Endothelial cell (in vitro differentiated cells): Measurements from ENCODE around the gene USP40. TPM values are rescaled to one million over a fixed set of nuclear protein-coding genes. Genes with fewer than 3 reads are reported as not detected.

Experiments
- DNase-seq: peaks from one replicate; pipeline ENCODE4 v3.0.0; 2021; ENCODE audit warnings: low spot score
- H3K27ac Mint-ChIP-seq: one replicate; pipeline ENCODE4 v1.8.0; 2021; ENCODE audit warnings: mixed read lengths, inconsistent platforms; ENCODE audit not compliant: unreplicated experiment
- H3K27me3 Mint-ChIP-seq: one replicate; pipeline ENCODE4 v1.8.0; 2021; ENCODE audit warnings: mild to moderate bottlenecking, moderate library complexity, mixed read lengths, inconsistent platforms; ENCODE audit not compliant: unreplicated experiment
- H3K36me3 Mint-ChIP-seq: one replicate; pipeline ENCODE4 v1.8.0; 2021; ENCODE audit warnings: mild to moderate bottlenecking, low read depth, mixed read lengths, inconsistent platforms; ENCODE audit not compliant: unreplicated experiment
- H3K4me1 Mint-ChIP-seq: one replicate; pipeline ENCODE4 v1.8.0; 2021; ENCODE audit warnings: mild to moderate bottlenecking, mixed read lengths, inconsistent platforms; ENCODE audit not compliant: unreplicated experiment
- H3K4me3 Mint-ChIP-seq: one replicate; pipeline ENCODE4 v1.8.0; 2021; ENCODE audit warnings: mild to moderate bottlenecking, mixed read lengths, inconsistent platforms; ENCODE audit not compliant: unreplicated experiment
- H3K9me3 Mint-ChIP-seq: one replicate; pipeline ENCODE4 v1.8.0; 2021; ENCODE audit warnings: mixed read lengths, inconsistent platforms; ENCODE audit not compliant: unreplicated experiment
- CTCF ChIP-seq: fragments of 200-600 bp; sonication (generic); IDR thresholded peaks from one replicate; pipeline ENCODE4 v1.5.0; 2021; ENCODE audit warnings: antibody characterized with exemption; ENCODE audit not compliant: unreplicated experiment
- total RNA-seq: library from RNA; stranded (reverse); fragmentation: NEBNext Ultra II Directional; extraction: Animal tissue kit (Norgen Biotek cat#: 25700); gene quantifications from one replicate; pipeline ENCODE4 v1.2.1, GENCODE V29; 2021; ENCODE audit not compliant: unreplicated experiment

USP40 gene
- total RNA-seq, 1 donor from 2014 or later: 23.6 TPM

GRCh38 chr2:233436191-233436581, 130.4 kb downstream of the USP40 start:
- Mint-ChIP-seq H3K36me3 (peaks cover 7% of the 10 kb centered on the region), H3K27me3 (peaks cover 1% of the 10 kb centered on the region), H3K27ac (no peak overlapping the region), H3K4me1 (no peaks in the 10 kb centered on the region), H3K4me3 (no peak overlapping the region), H3K9me3 (no peaks in the 10 kb centered on the region)
- no peak for DNase-seq
- TF ChIP-seq CTCF: no peak

GRCh38 chr2:233435436-233436190, 131.0 kb downstream of the USP40 start:
- no peak for TF ChIP-seq CTCF
- no peak overlapping the region for H3K4me3 Mint-ChIP-seq
- H3K4me1 Mint-ChIP-seq: no peaks in the 10 kb centered on the region
- no peak overlapping the region for H3K27ac Mint-ChIP-seq
- H3K9me3 Mint-ChIP-seq: no peaks in the 10 kb centered on the region
- peaks cover 1% of the 10 kb centered on the region for H3K27me3 Mint-ChIP-seq
- DNase-seq: no peak
- H3K36me3 Mint-ChIP-seq: peaks cover 7% of the 10 kb centered on the region

GRCh38 chr2:233434666-233435330, 131.8 kb downstream of the USP40 start:
- TF ChIP-seq CTCF: no peak
- no peaks in the 10 kb centered on the region for H3K4me1 Mint-ChIP-seq
- H3K27me3 Mint-ChIP-seq: peaks cover 1% of the 10 kb centered on the region
- no peaks in the 10 kb centered on the region for H3K9me3 Mint-ChIP-seq
- no peak overlapping the region for H3K4me3 Mint-ChIP-seq
- DNase-seq: no peak
- peaks cover 7% of the 10 kb centered on the region for H3K36me3 Mint-ChIP-seq
- H3K27ac Mint-ChIP-seq: no peak overlapping the region

- H3K4me1 Mint-ChIP-seq: no peaks in the 10 kb centered on the region
These were observed 132.8 kb downstream of the USP40 start for GRCh38 chr2:233433794-233434193.

More at GRCh38 chr2:233433794-233434193, 132.8 kb downstream of the USP40 start:
- H3K9me3 Mint-ChIP-seq: no peaks in the 10 kb centered on the region
- H3K36me3 Mint-ChIP-seq: peaks cover 2% of the 10 kb centered on the region
- H3K27ac Mint-ChIP-seq: no peak overlapping the region
- TF ChIP-seq CTCF: no peak
- peaks cover 1% of the 10 kb centered on the region for H3K27me3 Mint-ChIP-seq
- DNase-seq: no peak
- H3K4me3 Mint-ChIP-seq: no peak overlapping the region
